Activated CD4-positive, alpha-beta T cell treated with anti-CD3 and anti-CD28 coated beads, Interleukin-2, amount 50 U/mL, for 16 hours (primary cell): ENCODE measurements around the gene PRDM1.

ENCODE experiments used
- DNase-seq: peaks from one replicate; pipeline ENCODE4 v3.0.0-alpha.2; 2020

PRDM1 gene

GRCh38 chr6:106072501-106073090 lies 13.5 kb upstream of the PRDM1 start:
- no peak for DNase-seq

GRCh38 chr6:106074146-106074545 lies 12.0 kb upstream of the PRDM1 start:
- DNase-seq, result no peak

- no peak for DNase-seq
Observed at GRCh38 chr6:106076139-106076538, 10.0 kb upstream of the PRDM1 start.

- no peak for DNase-seq
Observed at GRCh38 chr6:106077170-106077569, 9.0 kb upstream of the PRDM1 start.

GRCh38 chr6:106077881-106078280 lies 8.3 kb upstream of the PRDM1 start:
- no peak for DNase-seq

GRCh38 chr6:106079961-106080762 lies 6.0 kb upstream of the PRDM1 start:
- DNase-seq, result no peak

GRCh38 chr6:106080763-106081095 lies 5.4 kb upstream of the PRDM1 start:
- no peak for DNase-seq

GRCh38 chr6:106081715-106082114 lies 4.4 kb upstream of the PRDM1 start:
- DNase-seq, result no peak

- DNase-seq, result no peak
Observed at GRCh38 chr6:106082735-106083398, 3.3 kb upstream of the PRDM1 start.

GRCh38 chr6:106083618-106084017 lies 2.5 kb upstream of the PRDM1 start:
- peak; percentile 79 for DNase-seq

GRCh38 chr6:106084106-106084988 lies 1.8 kb upstream of the PRDM1 start:
- DNase-seq, result peak; percentile 69

- no peak for DNase-seq
Observed at GRCh38 chr6:106084989-106085691, 996 bp upstream of the PRDM1 start.

- no peak for DNase-seq
Observed at GRCh38 chr6:106085692-106085983, 498 bp upstream of the PRDM1 start.

GRCh38 chr6:106086814-106087175 lies 659 bp downstream of the PRDM1 start:
- DNase-seq, result no peak

GRCh38 chr6:106087548-106088325 lies 1.6 kb downstream of the PRDM1 start:
- DNase-seq, result no peak

GRCh38 chr6:106090001-106090400 lies 3.9 kb downstream of the PRDM1 start:
- DNase-seq, result peak; percentile 42

GRCh38 chr6:106092279-106092678 lies 6.1 kb downstream of the PRDM1 start:
- no peak for DNase-seq

GRCh38 chr6:106094261-106094963 lies 8.3 kb downstream of the PRDM1 start:
- no peak for DNase-seq

GRCh38 chr6:106094964-106095335 lies 8.8 kb downstream of the PRDM1 start:
- no peak for DNase-seq

- DNase-seq, result peak; percentile 90
Observed at GRCh38 chr6:106097411-106098231, 11.5 kb downstream of the PRDM1 start.
